HTR-8/SVneo (cell line): ENCODE measurements around the gene GALNT10.

Source experiments
- DNase-seq: peaks from one replicate; pipeline ENCODE4 v3.0.0; 2011; ENCODE audit warnings: low spot score, mixed read lengths; ENCODE audit not compliant: insufficient read length
- FAIRE-seq: peaks from 2 replicates; lab custom pipeline; 2011; peaks lifted over from hg19 to GRCh38; lab: Jason Lieb, UNC

Gene GALNT10

DNA sequence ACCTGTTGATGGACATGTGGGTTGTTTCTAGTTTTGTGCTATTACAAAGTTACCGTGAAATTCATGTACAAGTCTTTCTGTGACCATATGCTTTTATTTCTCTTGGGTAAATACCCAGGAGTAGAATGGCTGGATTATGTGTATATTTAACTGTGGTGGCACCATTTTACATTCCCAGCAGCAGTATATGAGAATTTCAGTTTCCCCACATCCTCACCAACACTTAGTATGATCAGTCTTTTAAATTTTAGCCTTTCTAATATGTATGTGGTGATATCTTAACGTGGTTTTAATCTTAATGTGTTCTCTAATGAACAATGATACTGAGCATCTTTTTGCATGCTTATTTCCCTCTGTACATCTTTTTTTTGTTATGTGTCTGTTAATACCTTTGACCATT, 36.6 kb downstream of the GALNT10 start:
- no peak for FAIRE-seq
- DNase-seq: no peak

DNA sequence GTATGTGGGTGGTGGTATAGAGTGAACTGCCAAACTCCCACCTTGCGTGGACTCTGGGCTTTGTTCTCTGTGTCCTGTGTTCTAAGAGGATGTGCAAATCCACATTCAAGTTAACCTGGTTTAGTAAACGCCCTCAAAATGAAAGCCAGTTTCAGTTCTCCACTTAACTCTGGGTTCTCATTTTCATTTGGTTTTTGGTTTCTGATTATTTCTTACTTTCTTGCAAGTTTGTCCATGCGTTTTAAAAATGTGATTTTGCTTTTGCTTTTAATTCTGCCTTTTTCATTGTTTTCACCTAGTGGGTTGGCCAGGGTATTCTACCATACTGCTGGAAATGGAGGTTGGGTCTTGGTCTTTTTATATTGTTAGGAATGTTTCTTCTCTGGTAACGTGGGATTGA, 38.2 kb downstream of the GALNT10 start:
- no peak for FAIRE-seq

DNA sequence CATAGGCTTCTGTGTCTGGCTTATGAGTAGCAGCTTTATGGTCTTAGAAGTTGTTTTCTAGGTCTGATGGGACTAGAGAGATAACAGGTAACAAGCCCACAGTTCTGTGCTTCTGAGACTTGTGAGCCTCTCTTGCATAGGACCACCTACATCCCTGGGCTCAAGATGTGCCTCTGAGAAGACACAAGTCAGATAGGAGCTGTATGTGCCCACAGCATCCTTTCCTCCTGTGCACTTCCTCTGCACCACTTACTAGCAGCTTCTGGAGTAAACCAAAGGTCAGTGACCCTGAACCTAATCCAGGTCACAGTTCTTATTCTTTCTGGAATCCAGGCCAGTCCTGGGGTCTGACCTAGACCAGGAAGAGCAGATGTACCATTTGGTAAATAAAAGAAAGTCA, 40.0 kb downstream of the GALNT10 start:
- FAIRE-seq: no peak
- DNase-seq: no peak

More for the DNA sequence above, 38.2 kb downstream of the GALNT10 start:
- DNase-seq: no peak

DNA sequence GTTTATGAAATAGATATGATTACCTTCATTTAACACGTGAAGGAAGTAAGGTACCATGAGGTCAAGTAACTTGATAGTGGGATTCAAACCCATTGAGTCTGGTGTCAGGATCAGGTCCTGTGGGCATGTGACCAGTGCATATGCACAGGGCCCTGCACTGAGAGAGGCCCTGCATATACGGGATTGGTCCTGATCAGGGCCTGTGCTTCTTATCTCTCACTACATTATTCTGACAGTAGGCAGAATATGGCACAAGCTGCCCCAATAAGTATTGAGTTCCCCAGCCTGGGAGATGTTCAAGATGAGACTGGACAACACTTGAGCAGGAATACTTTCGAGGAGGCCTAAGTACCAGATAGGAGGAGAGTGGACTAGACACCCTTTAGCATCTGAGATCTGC, 44.0 kb downstream of the GALNT10 start:
- FAIRE-seq (no peak), DNase-seq (no peak)

DNA sequence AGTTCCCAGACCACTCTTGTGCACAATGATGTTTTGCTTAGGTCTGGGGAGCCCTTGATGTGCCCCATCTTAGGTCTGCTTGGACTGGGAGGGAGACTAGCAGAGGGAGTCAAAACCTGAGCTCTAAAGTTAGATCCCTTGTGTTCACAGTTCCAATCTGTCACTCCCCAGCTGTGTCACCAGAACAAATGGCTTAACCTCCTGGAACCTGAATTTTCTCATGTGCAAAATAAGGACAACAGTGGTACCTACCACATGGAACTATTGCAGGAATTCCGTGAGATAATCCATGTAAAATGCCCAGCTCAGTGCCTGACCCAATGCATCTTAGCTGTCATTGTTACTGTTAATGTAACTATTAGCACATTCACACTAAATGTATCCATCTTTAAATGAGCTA, 45.5 kb downstream of the GALNT10 start:
- DNase-seq (no peak), FAIRE-seq (no peak)

DNA sequence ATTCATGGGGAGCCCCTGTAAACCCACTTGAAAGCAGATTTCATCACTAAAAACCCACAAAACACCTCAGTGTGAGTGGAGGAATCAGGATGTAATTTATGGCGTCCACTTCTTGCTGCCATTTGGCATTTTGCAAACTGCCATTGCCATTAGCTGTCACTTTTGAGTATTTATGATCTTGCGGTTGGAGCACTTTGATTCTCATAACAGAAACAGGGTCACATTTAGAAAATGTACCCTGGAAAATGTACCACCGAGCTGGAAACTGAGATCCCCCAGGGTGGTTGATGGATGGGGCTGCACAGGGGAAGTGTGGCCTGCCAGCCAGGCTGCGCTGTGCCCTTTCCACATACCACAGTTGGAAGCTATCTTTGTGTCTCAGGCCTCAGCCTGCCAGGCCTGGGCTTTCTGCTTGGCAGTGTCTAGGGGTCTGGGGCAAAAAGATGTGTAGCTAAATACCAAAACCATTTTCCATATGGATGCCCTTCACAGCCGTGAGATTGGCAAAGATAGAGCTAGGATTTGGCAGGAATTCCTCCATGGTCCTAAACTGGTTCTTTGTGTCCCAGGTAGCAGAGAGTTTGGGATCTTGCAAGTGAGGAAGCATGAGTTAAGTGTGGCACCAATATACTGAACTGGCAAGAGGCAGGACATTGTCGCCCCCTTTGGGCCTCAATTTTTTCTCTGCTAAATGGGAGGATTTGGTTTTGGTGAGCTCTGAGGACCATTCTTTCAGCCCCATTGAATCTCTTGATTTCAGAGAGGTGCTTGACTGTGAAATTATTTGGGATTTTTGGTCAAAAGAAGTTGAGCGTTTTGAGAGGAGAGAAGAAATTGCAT, 46.2 kb downstream of the GALNT10 start:
- no peak for FAIRE-seq
- no peak for DNase-seq

DNA sequence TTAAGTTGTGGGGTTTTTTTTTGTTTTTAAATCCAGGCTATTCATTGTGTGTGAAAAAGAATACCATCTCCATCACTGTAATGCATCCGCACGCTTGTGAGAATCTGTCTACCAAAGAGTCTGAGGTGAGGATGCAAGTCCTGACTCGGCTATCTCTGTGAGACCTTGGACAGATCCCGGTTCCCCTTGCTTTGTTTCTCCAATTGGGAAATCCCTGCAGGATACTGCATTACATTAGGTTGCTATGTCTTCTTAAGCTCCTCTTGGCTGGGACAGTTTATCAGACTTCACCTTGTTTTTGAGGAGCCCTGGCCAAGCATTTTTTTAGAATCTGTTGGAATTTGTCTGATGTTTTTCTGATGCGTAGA, 46.8 kb downstream of the GALNT10 start:
- FAIRE-seq (no peak), DNase-seq (no peak)

DNA sequence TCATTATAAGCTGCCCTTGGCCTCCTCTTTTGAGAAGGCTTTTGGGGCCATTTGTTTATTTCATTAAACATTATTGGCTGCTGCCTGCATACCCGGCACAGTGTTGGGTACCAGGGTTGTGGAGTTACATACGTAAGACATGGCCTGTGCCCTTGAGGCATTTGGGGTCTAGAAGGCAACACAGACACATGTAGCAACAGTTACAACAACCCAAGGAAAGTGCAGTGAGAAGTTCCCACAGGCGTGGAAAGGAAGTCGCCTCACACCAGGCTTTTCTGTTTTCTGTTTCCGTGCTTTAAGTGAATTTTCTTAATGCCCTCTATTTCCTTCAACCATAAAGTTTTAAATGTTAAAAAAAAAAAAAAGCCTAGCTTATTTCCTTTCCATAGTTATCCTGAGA, 47.4 kb downstream of the GALNT10 start:
- DNase-seq (no peak), FAIRE-seq (no peak)

DNA sequence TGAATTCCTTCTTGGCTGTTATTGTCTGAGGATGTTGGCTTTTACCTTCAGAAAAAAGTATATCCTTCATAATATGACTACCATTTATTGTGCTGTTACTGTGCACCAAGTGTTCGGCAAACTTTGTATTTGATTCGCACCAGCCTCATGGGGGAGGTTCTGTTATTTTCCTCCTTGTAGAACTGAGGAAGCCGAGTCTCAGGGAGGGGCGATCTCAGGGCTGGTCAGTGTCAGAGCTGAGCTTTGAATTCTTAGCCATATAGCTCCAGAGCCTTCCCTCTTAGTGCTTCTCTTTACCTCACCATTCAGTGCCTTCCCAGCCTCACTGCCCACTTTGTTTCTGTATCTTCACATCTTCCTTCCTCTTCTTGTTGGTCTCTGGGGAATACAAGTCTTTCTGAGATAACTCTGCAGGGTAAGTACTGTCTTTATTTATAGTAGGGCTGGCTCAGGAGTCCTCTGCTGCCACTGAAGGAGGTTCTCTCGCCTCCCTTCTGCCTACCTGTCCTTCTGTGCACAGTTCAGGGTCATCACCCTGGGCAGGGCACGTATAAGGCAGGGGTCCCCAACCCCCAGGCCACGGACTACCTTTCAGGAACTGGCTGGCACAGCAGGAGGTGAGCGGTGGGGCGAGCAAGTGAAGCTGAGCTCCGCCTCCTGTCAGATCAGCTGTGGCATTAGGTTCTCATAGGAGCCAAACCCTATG, 48.4 kb downstream of the GALNT10 start:
- FAIRE-seq (no peak), DNase-seq (no peak)

DNA sequence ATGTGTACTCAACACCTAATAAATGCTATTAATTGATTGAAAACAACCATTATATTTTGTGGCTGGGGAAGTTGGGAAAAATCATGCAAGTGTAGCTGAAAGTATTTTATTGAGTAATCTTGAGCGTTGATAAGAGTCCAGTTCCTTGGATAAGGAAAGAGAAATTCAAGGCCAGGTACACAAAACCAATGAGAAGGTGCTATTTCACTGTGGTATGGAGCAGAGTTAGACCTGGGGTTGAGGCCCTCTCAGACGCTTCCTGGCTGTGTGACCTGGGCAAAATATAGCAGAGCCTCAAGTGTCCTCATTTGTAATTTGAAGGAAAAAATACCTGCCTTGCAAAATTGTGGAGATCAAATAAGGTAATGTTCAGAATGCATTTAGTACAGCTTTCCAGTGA, 50.1 kb downstream of the GALNT10 start:
- FAIRE-seq: no peak

DNA sequence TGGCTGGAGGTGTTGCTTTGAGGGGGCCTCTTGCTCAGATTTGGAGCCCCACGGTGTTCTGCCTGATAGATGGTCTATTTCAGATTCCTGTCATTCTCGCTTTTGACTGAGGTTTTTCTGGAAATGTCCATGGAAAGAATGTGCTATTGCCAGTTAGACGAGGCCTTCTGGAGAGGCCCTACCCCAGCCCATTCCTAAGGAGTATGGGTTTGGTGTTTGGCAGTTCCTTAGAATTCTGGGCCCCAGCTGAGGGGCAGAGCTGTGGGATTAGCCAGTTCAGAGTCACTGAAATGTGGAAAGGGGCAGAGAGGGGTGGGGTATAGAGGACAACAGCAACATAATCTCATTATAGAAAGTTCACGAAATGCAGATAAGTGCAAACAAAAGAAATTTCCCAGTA, 50.5 kb downstream of the GALNT10 start:
- FAIRE-seq: no peak

More for the DNA sequence above, 50.1 kb downstream of the GALNT10 start:
- no peak for DNase-seq

DNA sequence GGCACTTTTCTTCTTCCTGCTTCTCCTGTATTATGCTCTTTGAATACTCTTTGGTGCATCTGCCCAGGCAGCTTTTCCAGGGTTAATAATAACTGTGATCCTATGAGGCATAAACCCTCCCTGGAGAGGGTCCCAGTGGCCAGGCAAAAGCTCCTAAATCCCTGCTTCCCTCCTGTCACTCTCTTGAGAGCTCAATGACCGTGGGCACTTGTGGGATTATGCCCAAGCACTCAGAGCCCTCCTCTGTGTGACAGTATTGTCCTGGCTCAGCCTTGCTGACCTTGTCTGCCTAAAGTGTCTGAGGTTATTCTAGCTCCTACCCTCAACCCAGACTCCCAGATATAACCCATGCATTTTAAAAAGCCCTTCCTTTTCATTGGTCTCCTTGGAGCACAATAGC, 51.9 kb downstream of the GALNT10 start:
- FAIRE-seq (no peak), DNase-seq (no peak)

More for the DNA sequence above, 50.5 kb downstream of the GALNT10 start:
- DNase-seq: no peak

DNA sequence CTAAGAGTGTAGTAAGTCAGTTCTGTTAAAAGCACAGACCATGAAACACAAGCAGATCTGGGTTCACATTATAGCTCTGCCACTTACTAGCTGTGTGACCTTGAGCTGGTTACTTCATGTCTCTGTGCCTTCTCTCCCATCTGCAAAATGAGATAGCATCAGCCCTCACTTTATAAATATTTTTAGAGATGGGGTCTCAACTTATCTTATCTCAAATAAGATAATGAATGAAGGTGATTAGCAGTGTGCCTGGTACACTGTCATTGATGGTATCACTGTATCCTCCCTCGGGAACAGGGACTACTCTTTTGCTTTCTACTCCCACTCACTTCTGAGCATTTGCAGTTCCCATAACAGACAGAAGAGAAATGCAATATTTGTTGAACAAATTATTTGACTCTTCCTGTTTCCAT, 52.4 kb downstream of the GALNT10 start:
- no peak for FAIRE-seq
- DNase-seq: no peak

DNA sequence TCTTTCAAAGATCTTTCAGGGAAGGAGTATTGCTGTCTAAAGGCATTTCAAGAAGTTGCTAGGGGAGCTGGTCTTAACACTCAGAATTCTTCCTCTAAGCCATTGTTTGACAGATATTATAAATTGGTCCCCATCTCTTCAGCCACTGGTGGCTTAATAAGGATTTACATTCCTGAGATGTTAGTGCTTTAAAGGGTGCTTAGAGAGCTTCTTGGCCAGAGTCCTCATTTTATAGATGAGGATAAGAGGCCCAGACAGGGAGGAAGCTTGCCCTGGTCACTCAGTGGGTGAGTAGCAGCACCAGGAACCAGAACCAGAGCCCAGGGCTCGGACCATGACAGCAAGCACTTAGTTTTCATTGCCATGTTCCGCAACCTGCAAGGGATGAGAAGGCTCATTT, 53.2 kb downstream of the GALNT10 start:
- no peak for DNase-seq
- no peak for FAIRE-seq

DNA sequence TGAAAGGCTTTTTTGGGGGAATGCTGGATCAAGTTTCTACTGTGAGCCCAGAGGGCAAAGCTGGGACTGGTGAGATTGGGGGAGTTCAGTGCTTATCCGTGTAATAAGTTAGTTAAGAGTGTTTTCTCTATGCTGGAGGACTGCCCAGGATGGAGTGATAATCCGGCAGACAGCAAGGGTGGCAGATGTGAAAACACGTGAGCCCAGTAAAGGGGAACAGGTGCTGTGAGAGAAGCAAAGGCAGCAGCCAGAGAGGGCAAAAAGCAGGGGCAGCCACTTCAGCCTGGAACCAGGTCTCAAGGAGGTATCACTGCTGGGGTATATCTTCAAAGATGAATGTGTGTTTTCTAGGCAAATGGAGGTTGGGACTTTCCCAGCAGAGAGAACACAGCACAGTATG, 53.9 kb downstream of the GALNT10 start:
- FAIRE-seq: no peak
- DNase-seq: no peak

DNA sequence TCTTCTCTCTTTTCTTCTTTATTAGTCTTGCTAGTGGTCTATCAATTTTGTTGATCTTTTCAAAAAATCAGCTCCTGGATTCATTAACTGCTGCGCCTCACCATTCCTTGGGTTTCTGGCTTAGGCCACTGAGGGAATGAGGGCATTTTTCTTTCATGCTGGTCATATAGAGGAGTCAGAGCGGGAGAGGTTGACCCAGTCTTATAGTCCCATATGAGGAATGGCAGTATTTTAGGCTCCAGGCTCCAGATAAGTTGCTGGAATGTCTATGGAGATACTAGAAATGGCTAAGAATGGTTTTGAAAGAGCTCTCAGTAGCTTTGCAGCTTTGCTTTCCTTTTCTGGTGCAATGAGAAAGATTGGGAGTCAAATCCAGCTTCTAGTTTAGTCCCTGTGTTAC, 58.2 kb downstream of the GALNT10 start:
- FAIRE-seq (no peak), DNase-seq (no peak)

DNA sequence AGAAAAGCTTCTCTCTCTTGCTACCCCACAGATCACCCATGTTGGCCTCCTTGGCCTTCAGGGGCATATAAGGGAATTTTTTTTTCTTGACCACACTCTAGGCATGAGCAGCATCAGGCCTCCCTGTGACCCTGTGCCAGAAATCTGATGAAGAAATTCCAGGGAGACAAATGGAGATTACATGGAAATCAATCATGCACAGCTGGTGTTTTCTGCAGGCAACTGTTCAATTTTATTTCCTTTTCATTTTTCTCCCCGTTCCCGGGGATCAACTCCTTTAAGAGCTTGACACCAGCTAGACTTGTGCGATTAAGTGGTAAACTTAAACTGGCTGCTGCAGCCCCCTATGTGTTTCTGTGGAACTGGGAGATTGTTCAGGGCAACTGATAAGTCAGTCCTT, 59.3 kb downstream of the GALNT10 start:
- FAIRE-seq: no peak
- no peak for DNase-seq

DNA sequence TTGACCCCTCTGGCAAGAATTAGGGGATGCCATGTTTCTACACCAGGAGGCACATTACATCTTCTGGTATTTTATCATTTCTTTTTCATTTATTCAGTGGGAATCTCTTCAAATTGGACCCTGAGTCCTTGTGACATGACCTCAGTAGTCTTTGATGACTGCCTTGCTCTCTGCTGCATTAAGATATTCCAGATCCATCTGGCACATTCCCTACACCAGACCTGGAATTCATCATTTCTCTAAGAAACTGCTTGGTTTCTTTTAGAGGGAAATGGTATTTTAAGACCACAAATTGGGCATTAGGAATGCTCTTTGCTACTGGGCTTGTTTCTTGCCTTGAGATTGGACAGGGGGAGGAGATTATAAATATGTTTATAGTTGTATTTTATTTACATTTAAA, 61.0 kb downstream of the GALNT10 start:
- DNase-seq: no peak
- FAIRE-seq: no peak

DNA sequence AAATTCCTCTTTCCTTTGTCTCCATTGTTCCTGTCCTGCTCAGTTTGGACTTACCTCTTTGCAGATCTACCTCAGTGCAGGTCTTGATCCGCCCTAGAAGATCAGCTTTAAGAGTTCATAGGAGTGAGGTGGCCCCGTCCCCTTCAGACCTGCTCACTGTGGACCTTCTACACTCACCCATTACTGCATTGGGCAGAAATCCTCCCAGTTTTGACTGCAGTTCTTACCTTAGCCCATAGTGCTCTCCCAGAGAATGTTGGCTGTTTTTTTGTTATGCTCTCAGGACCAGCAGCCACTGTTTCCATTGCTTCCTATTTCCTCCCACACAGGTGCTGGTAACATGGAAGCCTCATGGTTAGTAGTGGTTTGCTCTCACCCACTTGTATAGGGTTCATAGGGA, 63.3 kb downstream of the GALNT10 start:
- FAIRE-seq: no peak

DNA sequence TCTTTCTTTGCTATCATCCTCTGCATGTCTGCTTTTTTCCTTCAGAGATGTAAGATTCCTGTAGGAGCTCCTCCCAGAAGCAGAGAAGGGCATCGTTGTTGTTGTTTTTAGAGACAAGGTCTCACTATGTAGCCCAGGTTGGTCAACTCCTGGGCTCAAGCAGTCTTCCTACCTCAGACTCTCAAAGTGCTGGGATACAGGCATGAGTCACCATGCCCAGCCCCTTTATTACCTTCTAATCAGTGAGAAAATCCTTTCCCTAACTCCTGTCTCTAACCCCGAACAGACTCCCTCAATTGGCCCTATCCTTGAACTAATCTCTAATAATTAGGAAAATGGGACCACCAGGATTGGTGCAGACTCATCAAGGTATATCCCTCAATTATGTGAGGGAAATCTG, 64.4 kb downstream of the GALNT10 start:
- no peak for DNase-seq
- no peak for FAIRE-seq

More for the DNA sequence above, 63.3 kb downstream of the GALNT10 start:
- no peak for DNase-seq

DNA sequence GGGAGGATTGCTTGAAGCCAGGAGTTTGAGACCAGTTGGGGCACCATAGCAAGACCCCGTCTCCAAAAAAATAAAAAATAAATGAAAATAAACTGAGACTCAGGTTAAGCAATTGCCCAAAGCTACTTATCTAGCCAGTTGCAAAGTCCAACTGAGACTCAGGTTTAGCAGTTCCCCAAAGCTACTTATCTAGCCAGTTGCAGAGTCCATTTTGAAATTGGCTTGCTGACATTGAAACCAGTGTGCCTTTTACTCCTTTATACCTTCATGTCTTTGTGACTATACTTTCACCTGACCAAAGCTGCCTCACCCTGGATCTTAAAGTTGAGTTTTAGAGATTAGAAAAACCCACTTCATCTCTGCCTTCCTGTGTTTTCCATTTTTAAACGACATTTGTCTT, 66.5 kb downstream of the GALNT10 start:
- no peak for DNase-seq
- no peak for FAIRE-seq
